Testis (tissue), 2 donors: ENCODE results near the gene SH3TC1.

ENCODE experiments used
- CTCF ChIP-seq, 3 experiments: fragments of 450-650 bp in 2 of 3; fragments of 200-600 bp in 1 of 3; sonication (generic) in 1 of 3; IDR thresholded peaks; one replicate each; pipeline ENCODE4 v1.5.1; 2016 to 2019; ENCODE audit warnings: antibody characterized with exemption in 3 of 3, mild to moderate bottlenecking in 2 of 3, moderate library complexity in 1 of 3
- POLR2A ChIP-seq: fragments of 450-650 bp; IDR thresholded peaks from one replicate; pipeline ENCODE4 v1.6.1; 2017; ENCODE audit warnings: antibody characterized with exemption, mild to moderate bottlenecking, moderate library complexity

- TF ChIP-seq CTCF (IDR thresholded peaks at IDR 0.05) (no peak), POLR2A (no peak)
These were observed 4.5 kb upstream of the SH3TC1 start for GRCh38 chr4:8194306-8195242.
